Natural killer cell treated with Interleukin-12 subunit alpha and Interleukin-12 subunit beta and Interleukin-15 and Interleukin-18, amount 100 ng/mL, for 72 hours (primary cell): ENCODE results near the gene DUSP28. TPM values are rescaled to one million over a fixed set of nuclear protein-coding genes. Genes with fewer than 3 reads are reported as not detected.

Experiments
- ATAC-seq, 2 donors: fragments of 150-1000 bp; cut with Tn5 transposase in 1 of 2; sonication (Bioruptor Pico), chemical (Tn5 transposase) in 1 of 2; 2 replicates each; pipeline ENCODE4 v1.10.0; 2021
- DNase-seq: peaks from one replicate; pipeline ENCODE4 v3.0.0; 2022; ENCODE audit warnings: low spot score
- H3K27ac Mint-ChIP-seq, 2 donors: 1 replicate in 1 of 2; 2 replicates in 1 of 2; pipeline ENCODE4 v1.8.0; 2022; ENCODE audit warnings: mixed read lengths in 2 of 2, mild to moderate bottlenecking in 1 of 2, moderate library complexity in 1 of 2
- H3K27me3 Mint-ChIP-seq, 2 donors: 1 replicate in 1 of 2; 2 replicates in 1 of 2; pipeline ENCODE4 v1.8.0; 2022; ENCODE audit warnings: mixed read lengths in 2 of 2
- H3K36me3 Mint-ChIP-seq: one replicate; pipeline ENCODE4 v1.8.0; 2022; ENCODE audit warnings: mixed read lengths
- H3K4me1 Mint-ChIP-seq, 2 donors: 1 replicate in 1 of 2; 2 replicates in 1 of 2; pipeline ENCODE4 v1.8.0; 2022; ENCODE audit warnings: low read depth in 2 of 2, mixed read lengths in 2 of 2, mild to moderate bottlenecking in 1 of 2
- H3K4me3 Mint-ChIP-seq: one replicate; pipeline ENCODE4 v1.8.0; 2022; ENCODE audit warnings: mixed read lengths
- H3K9me3 Mint-ChIP-seq: 2 replicates; pipeline ENCODE4 v1.8.0; 2022; ENCODE audit warnings: mixed read lengths
- total RNA-seq, 2 donors: library from RNA; stranded (reverse); gene quantifications; one replicate each; pipeline ENCODE4 v1.2.3, GENCODE V29; 2022

DUSP28 gene
- total RNA-seq, 2 donors from 2014 or later, result 6.1 to 6.3 TPM

- DNase-seq (no peak), ATAC-seq (no peak)
- H3K4me1 Mint-ChIP-seq, result peaks cover 28 to 29% of the 10 kb centered on the region in 2 donors
- H3K27ac Mint-ChIP-seq, result no peak overlapping the region
- no peaks in the 10 kb centered on the region for H3K9me3 Mint-ChIP-seq
- no peak overlapping the region for H3K4me3 Mint-ChIP-seq
- no peaks in the 10 kb centered on the region for H3K27me3 Mint-ChIP-seq
- H3K36me3 Mint-ChIP-seq, result no peaks in the 10 kb centered on the region
These were observed 17.3 kb downstream of the DUSP28 start for GRCh38 chr2:240577281-240578109.

DNA sequence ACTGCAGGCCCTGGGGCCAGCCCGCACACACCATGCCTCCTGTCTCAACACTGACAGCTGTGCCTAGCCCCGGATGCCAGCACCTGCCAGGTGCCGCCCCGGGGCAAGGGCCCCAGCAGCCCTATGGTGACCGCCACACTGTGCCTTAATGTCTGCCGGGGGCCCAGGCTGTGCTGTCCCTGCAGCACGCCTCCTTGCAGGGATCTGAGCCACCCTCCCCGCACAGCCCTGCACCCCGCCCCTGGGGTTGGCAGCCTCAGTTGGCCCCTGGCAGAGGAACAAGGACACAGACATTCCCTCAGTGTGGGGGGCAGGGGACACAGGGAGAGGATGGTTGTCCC is 17.9 kb downstream of the DUSP28 start:
- no peaks in the 10 kb centered on the region for H3K9me3 Mint-ChIP-seq
- H3K36me3 Mint-ChIP-seq, result no peaks in the 10 kb centered on the region
- DNase-seq, result no peak
- no peak for ATAC-seq
- H3K27ac Mint-ChIP-seq, result no peak overlapping the region
- no peak overlapping the region for H3K4me3 Mint-ChIP-seq
- H3K27me3 Mint-ChIP-seq, result no peaks in the 10 kb centered on the region
- H3K4me1 Mint-ChIP-seq, result peaks cover 31 to 33% of the 10 kb centered on the region in 2 donors

DNA sequence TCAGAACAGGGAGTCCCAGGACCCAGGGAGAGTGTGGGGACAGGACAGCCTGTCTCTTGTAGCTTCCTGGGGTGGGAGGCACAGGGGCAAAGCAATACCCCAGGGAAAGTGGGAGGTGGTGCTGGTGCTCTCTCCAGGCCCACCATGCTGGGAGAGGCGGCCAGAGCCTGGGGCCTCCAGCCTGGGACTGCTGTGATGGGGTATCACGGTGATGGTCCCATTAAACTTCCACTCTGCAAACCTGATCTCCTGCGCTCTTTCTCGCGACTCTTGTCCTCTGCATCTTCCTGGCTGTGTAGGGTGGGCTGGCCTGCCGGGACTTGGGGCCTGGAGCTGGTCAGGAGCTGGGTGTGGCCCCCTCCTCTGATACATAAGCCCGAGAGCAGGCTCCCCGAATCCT is 18.3 kb downstream of the DUSP28 start:
- H3K36me3 Mint-ChIP-seq, result no peaks in the 10 kb centered on the region
- DNase-seq (no peak), ATAC-seq (no peak)
- H3K9me3 Mint-ChIP-seq, result no peaks in the 10 kb centered on the region
- H3K27me3 Mint-ChIP-seq, result no peaks in the 10 kb centered on the region
- peak overlapping the region; percentile 23 to 75 for H3K27ac Mint-ChIP-seq
- H3K4me3 Mint-ChIP-seq, result no peak overlapping the region
- peaks cover 31 to 35% of the 10 kb centered on the region in 2 donors for H3K4me1 Mint-ChIP-seq

- no peaks in the 10 kb centered on the region for H3K36me3 Mint-ChIP-seq
These were observed 19.1 kb downstream of the DUSP28 start for GRCh38 chr2:240579071-240579762.

DNA sequence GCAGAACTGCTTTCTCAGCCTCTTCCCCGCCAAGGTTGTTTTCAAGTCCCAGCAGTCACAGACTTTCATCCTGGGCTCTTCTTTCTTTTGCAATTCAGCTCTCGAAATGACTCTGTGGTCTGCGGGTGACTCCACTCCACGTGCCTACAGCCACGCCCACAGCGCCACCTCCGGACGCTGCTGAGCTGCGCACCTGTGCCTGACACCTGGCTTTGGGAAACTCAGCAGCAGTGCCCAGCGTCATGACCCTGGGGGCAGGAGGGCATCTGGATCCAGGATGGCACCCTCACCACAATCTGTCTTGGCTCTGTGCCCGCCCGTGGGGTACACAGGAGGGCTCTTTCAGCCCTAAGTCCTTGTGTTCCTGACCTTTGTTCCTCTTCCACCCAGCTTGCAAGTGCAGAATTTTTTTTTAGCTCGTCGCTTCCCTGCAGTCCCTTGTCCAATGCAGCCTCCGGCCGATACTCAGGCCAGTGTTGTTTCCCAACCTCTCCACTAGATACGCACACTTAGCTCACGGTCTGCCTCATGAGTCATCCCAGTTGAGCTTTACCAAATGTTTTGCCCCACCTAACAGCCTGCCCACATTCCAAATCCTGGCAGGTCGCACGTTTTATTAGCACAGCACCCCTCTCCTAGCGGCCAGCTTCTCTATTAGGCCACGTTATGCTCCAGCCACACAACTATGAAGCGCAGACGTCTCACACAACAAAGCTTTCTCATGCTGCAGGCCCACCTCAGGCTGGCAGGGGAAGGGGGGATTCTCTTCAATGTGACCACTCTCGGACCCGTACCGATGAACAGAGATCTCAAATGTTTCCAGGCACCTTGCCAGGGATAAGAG is 19.8 kb downstream of the DUSP28 start:
- Mint-ChIP-seq H3K27ac (peak overlapping the region; percentile 56 to 75), H3K4me1 (peaks cover 39 to 43% of the 10 kb centered on the region in 2 donors), H3K4me3 (peak overlapping the region; percentile 31), H3K36me3 (no peaks in the 10 kb centered on the region), H3K9me3 (no peaks in the 10 kb centered on the region), H3K27me3 (no peaks in the 10 kb centered on the region)
- DNase-seq (no peak), ATAC-seq (peak; percentile 61 to 63)

More at GRCh38 chr2:240579071-240579762, 19.1 kb downstream of the DUSP28 start:
- peak; percentile 12 to 25 for ATAC-seq
- H3K27ac Mint-ChIP-seq, result peak overlapping the region; percentile 56 to 75
- no peaks in the 10 kb centered on the region for H3K9me3 Mint-ChIP-seq
- H3K4me3 Mint-ChIP-seq, result peak overlapping the region; percentile 31
- no peaks in the 10 kb centered on the region for H3K27me3 Mint-ChIP-seq
- H3K4me1 Mint-ChIP-seq, result peaks cover 32 to 35% of the 10 kb centered on the region in 2 donors
- DNase-seq, result no peak

DNA sequence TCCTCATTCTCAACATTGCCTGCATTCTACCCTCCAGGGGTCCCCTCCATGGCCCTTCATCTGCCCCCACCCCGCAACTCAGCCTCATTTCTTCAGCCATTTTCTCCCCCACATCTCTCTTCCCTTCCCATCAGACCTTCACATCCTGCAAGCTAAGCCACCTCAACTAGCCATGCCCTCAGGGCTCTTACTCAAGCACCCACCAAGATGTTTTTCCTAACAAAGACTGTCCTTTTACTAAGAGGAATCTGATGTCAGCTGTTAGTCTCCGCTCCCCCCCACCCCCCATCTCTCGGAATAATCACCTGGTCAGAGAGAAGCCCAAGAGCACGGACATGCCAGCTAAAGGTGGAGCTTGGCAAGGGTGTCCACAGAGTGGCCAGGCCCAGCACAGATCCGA is 21.7 kb downstream of the DUSP28 start:
- H3K4me1 Mint-ChIP-seq, result peaks cover 45 to 50% of the 10 kb centered on the region in 2 donors
- no peak overlapping the region for H3K27ac Mint-ChIP-seq
- H3K27me3 Mint-ChIP-seq, result no peaks in the 10 kb centered on the region
- no peaks in the 10 kb centered on the region for H3K36me3 Mint-ChIP-seq
- no peak overlapping the region for H3K4me3 Mint-ChIP-seq
- H3K9me3 Mint-ChIP-seq, result no peaks in the 10 kb centered on the region
- ATAC-seq (no peak), DNase-seq (no peak)

GRCh38 chr2:240582781-240583180 is 22.6 kb downstream of the DUSP28 start:
- peaks cover 53 to 55% of the 10 kb centered on the region in 2 donors for H3K4me1 Mint-ChIP-seq
- DNase-seq (no peak), ATAC-seq (no peak)
- H3K4me3 Mint-ChIP-seq, result no peak overlapping the region
- no peaks in the 10 kb centered on the region for H3K27me3 Mint-ChIP-seq
- peak overlapping the region in 1 of 2 donors; percentile 27 for H3K27ac Mint-ChIP-seq
- no peaks in the 10 kb centered on the region for H3K36me3 Mint-ChIP-seq
- H3K9me3 Mint-ChIP-seq, result no peaks in the 10 kb centered on the region

DNA sequence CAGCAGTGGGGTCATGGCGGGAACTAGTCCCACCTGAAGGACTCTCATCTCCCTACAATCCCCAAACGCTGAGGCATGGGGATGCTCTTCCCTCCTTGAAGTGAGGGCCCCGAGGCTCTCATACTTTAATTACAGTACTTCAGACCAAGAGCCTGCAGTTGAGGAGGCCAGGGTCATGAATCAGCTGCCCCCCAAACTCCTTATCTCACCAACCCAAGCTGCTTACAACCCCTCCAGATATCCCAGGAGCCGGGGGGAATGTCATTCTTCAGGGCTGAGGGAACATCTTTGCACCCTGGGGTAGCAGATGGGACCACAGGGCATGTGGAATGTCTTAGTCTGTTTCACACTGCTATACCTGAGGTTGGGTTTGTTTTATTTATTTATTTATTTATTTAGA is 23.6 kb downstream of the DUSP28 start:
- DNase-seq (no peak), ATAC-seq (no peak)
- Mint-ChIP-seq H3K27me3 (no peaks in the 10 kb centered on the region), H3K36me3 (no peaks in the 10 kb centered on the region), H3K4me1 (peaks cover 59 to 62% of the 10 kb centered on the region in 2 donors), H3K27ac (no peak overlapping the region), H3K9me3 (no peaks in the 10 kb centered on the region), H3K4me3 (no peak overlapping the region)

GRCh38 chr2:240584486-240585031 is 24.4 kb downstream of the DUSP28 start:
- no peaks in the 10 kb centered on the region for H3K36me3 Mint-ChIP-seq
- peaks cover 56 to 61% of the 10 kb centered on the region in 2 donors for H3K4me1 Mint-ChIP-seq

DNA sequence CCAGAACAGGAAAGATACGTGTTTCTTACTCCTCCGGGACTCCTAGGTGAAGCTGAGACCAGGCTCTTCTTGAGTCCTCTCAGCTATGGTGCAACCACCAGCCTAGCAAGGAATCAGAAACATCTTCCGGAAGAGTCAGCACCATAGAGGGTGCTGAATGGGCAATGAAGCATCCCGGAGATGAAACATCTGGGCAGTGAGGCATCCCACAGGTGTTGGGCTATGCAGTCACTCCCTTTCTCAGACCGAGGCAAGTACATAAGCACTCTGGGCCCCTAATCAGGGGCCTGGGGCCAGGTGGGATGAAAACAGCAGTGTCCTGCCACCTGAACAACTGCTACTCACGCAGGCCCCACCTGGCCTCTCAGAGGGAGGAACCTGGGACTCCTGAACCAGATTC is 24.9 kb downstream of the DUSP28 start:
- Mint-ChIP-seq H3K4me1 (peaks cover 50 to 55% of the 10 kb centered on the region in 2 donors), H3K27me3 (no peaks in the 10 kb centered on the region), H3K27ac (peak overlapping the region in 1 of 2 donors; percentile 87), H3K36me3 (no peaks in the 10 kb centered on the region), H3K9me3 (no peaks in the 10 kb centered on the region), H3K4me3 (peak overlapping the region; percentile 76)
- DNase-seq (no peak), ATAC-seq (no peak)

More at GRCh38 chr2:240584486-240585031, 24.4 kb downstream of the DUSP28 start:
- Mint-ChIP-seq H3K4me3 (peak overlapping the region; percentile 76), H3K27me3 (no peaks in the 10 kb centered on the region), H3K9me3 (no peaks in the 10 kb centered on the region), H3K27ac (peak overlapping the region in 1 of 2 donors; percentile 55)
- ATAC-seq, result peak in 1 of 2 donors; percentile 2
- peak; percentile 59 for DNase-seq

- Mint-ChIP-seq H3K4me3 (peak overlapping the region; percentile 96), H3K27me3 (no peaks in the 10 kb centered on the region), H3K36me3 (no peaks in the 10 kb centered on the region), H3K27ac (peak overlapping the region; percentile 87 to 97), H3K4me1 (peaks cover 44 to 49% of the 10 kb centered on the region in 2 donors), H3K9me3 (no peaks in the 10 kb centered on the region)
- ATAC-seq (no peak), DNase-seq (no peak)
These were observed 25.6 kb downstream of the DUSP28 start for GRCh38 chr2:240585681-240586197.

GRCh38 chr2:240586198-240586918 is 26.2 kb downstream of the DUSP28 start, which contains the start of gene CAPN10:
CAPN10 (plus strand) TSS chr2:240586734; CDS start chr2:240586912, 178 bp downstream.
- no peaks in the 10 kb centered on the region for H3K9me3 Mint-ChIP-seq
- DNase-seq (peak; percentile 99), ATAC-seq (peak; percentile 94 to 96)
- peak within 1 kb of the TSS; percentile 87 to 97 for H3K27ac Mint-ChIP-seq
- no peaks in the 10 kb centered on the region for H3K27me3 Mint-ChIP-seq
- H3K4me1 Mint-ChIP-seq, result peaks cover 42 to 49% of the 10 kb centered on the region in 2 donors
- no peaks in the 10 kb centered on the region for H3K36me3 Mint-ChIP-seq
- peak within 1 kb of the TSS; percentile 96 for H3K4me3 Mint-ChIP-seq
